Thyroid gland (tissue), 4 donors: ENCODE data around the gene TRAF3IP1. TPM values are rescaled to one million over a fixed set of nuclear protein-coding genes. Genes with fewer than 3 reads are reported as not detected.
"Not testable (repeated sequence)": the region's sequence is repeated elsewhere in the genome, so short reads cannot be mapped to it uniquely, and the experiment has no call there.

Experiments used
- DNase-seq, 2 donors: peaks; one replicate each; pipeline ENCODE4 v3.0.0-alpha.2; 2019
- H3K27ac ChIP-seq, 3 donors: fragments of 200-600 bp; sonication (generic); 1 replicate in 2 of 3; 2 replicates in 1 of 3; pipeline ENCODE4 v1.5.1; 2016 to 2019; ENCODE audit warnings: mild to moderate bottlenecking in 1 of 3, moderate library complexity in 1 of 3
- H3K27me3 ChIP-seq: fragments of 200-600 bp; sonication (generic); one replicate; pipeline ENCODE4 v1.5.1; 2019
- H3K36me3 ChIP-seq, 2 donors: fragments of 200-600 bp; sonication (generic); one replicate each; pipeline ENCODE4 v1.5.1; 2016 to 2019
- H3K4me1 ChIP-seq, 2 donors: fragments of 200-600 bp; sonication (generic); one replicate each; pipeline ENCODE4 v1.5.1; 2017 to 2019
- H3K4me3 ChIP-seq, 3 donors: fragments of 200-600 bp; sonication (generic); replicated peaks in 1 of 3; 1 replicate in 2 of 3; 2 replicates in 1 of 3; pipeline ENCODE4 v1.5.1; 2016; ENCODE audit warnings: mild to moderate bottlenecking in 1 of 3
- H3K9me3 ChIP-seq: fragments of 200-600 bp; sonication (generic); one replicate; pipeline ENCODE4 v1.5.1; 2017
- CTCF ChIP-seq, 6 experiments: fragments of 200-600 bp in 3 of 6; fragments of 450-650 bp in 3 of 6; sonication (generic) in 3 of 6; IDR thresholded peaks; one replicate each; pipeline ENCODE4 v1.5.1; 2016 to 2019; ENCODE audit warnings: antibody characterized with exemption in 6 of 6, mild to moderate bottlenecking in 2 of 6, inconsistent platforms in 1 of 6, moderate library complexity in 1 of 6
- POLR2A ChIP-seq, 2 donors: fragments of 450-650 bp; IDR thresholded peaks; one replicate each; pipeline ENCODE4 v1.6.1; 2017; ENCODE audit warnings: antibody characterized with exemption in 2 of 2, mild to moderate bottlenecking in 2 of 2, moderate library complexity in 1 of 2
- WGBS, 2 donors: methylation state at CpG; one replicate each; pipeline ENCODE4 v1.1.5; 2017; 5-methylcytosine and 5-hydroxymethylcytosine counted together
- intact Hi-C: fragments of 100-400 bp; cut with DNase I; formaldehyde crosslinking; loops from one replicate; pipeline ENCODE4 v1.15.1; 2023
- total RNA-seq, 4 donors: library from RNA; depleted of rRNA; stranded (reverse); fragments of >200 nt; gene quantifications; one replicate each; pipeline ENCODE4 v1.2.3, GENCODE V29; 2016

TRAF3IP1 gene
- total RNA-seq, 4 donors from 2014 or later = 19.5 to 24.7 (median 22.2) TPM

- no peak overlapping the region for H3K27ac ChIP-seq
- H3K9me3 ChIP-seq = no peaks in the 10 kb centered on the region
- H3K4me3 ChIP-seq = no peak overlapping the region
- H3K27me3 ChIP-seq = no peaks in the 10 kb centered on the region
- DNase-seq = no peak
- 95% methylated on average over 12 of the region's 12 CpGs for WGBS, 2 donors
- no peak for TF ChIP-seq POLR2A (IDR thresholded peaks at IDR 0.05)
- TF ChIP-seq CTCF (IDR thresholded peaks at IDR 0.05) = no peak
- intact Hi-C loops = no loop called here
- no peaks in the 10 kb centered on the region for H3K4me1 ChIP-seq
- H3K36me3 ChIP-seq = peaks cover 6 to 24% of the 10 kb centered on the region in 2 donors
Observed at GRCh38 chr2:238326801-238327365, 6.6 kb downstream of the TRAF3IP1 start.

GRCh38 chr2:238327751-238328150, 7.4 kb downstream of the TRAF3IP1 start:
- Histone ChIP-seq H3K27me3 (no peaks in the 10 kb centered on the region), H3K36me3 (peaks cover 6 to 24% of the 10 kb centered on the region in 2 donors), H3K27ac (no peak overlapping the region), H3K4me3 (no peak overlapping the region), H3K4me1 (no peaks in the 10 kb centered on the region), H3K9me3 (no peaks in the 10 kb centered on the region)
- WGBS, 2 donors = 97 to 99% methylated on average over 3 of the region's 3 CpGs
- DNase-seq = no peak
- intact Hi-C loops = no loop called here
- no peak for TF ChIP-seq CTCF (IDR thresholded peaks at IDR 0.05)
- TF ChIP-seq POLR2A (IDR thresholded peaks at IDR 0.05) = no peak

GRCh38 chr2:238330391-238330790, 10.1 kb downstream of the TRAF3IP1 start:
- TF ChIP-seq POLR2A (IDR thresholded peaks at IDR 0.05) (no peak), CTCF (IDR thresholded peaks at IDR 0.05) (no peak)
- no peak for DNase-seq
- Histone ChIP-seq H3K27ac (no peak overlapping the region), H3K9me3 (no peaks in the 10 kb centered on the region), H3K27me3 (no peaks in the 10 kb centered on the region), H3K4me3 (no peak overlapping the region), H3K4me1 (peaks cover 7 to 9% of the 10 kb centered on the region in 2 donors), H3K36me3 (peaks cover 6 to 21% of the 10 kb centered on the region in 2 donors)
- intact Hi-C loops = no loop called here
- 91 to 98% methylated on average over 8 to 9 of the region's 9 CpGs for WGBS, 2 donors

GRCh38 chr2:238331916-238332315, 11.6 kb downstream of the TRAF3IP1 start:
- WGBS, 2 donors = 86 to 96% methylated on average over 5 of the region's 5 CpGs
- Histone ChIP-seq H3K4me1 (peaks cover 22 to 24% of the 10 kb centered on the region in 2 donors), H3K4me3 (no peak overlapping the region), H3K9me3 (no peaks in the 10 kb centered on the region), H3K27me3 (no peaks in the 10 kb centered on the region), H3K27ac (no peak overlapping the region), H3K36me3 (peaks cover 6 to 20% of the 10 kb centered on the region in 2 donors)
- no peak for DNase-seq
- intact Hi-C loops = no loop called here
- TF ChIP-seq POLR2A (IDR thresholded peaks at IDR 0.05) (no peak), CTCF (IDR thresholded peaks at IDR 0.05) (no peak)

GRCh38 chr2:238334885-238335284, 14.6 kb downstream of the TRAF3IP1 start:
- WGBS, 2 donors = 90 to 93% methylated on average over 6 of the region's 6 CpGs
- intact Hi-C loops = no loop called here
- Histone ChIP-seq H3K36me3 (peaks cover 0 to 6% of the 10 kb centered on the region in 2 donors), H3K27ac (peak overlapping the region; percentile 8 to 88 (median 87)), H3K27me3 (no peaks in the 10 kb centered on the region), H3K9me3 (no peaks in the 10 kb centered on the region), H3K4me3 (no peak overlapping the region), H3K4me1 (peaks cover 28 to 32% of the 10 kb centered on the region in 2 donors)
- no peak for DNase-seq
- TF ChIP-seq CTCF (IDR thresholded peaks at IDR 0.05) (no peak), POLR2A (IDR thresholded peaks at IDR 0.05) (no peak)

- DNase-seq = peak; percentile 44 to 55
- 80 to 81% methylated on average over 8 of the region's 8 CpGs for WGBS, 2 donors
- intact Hi-C loops, H3K9me3 ChIP-seq, H3K27me3 ChIP-seq, H3K4me3 ChIP-seq, H3K36me3 ChIP-seq: not testable (repeated sequence)
- H3K4me1 ChIP-seq = peaks cover 28 to 32% of the 10 kb centered on the region in 2 donors
- H3K27ac ChIP-seq = peak overlapping the region; percentile 77 to 88 (median 87)
Observed at GRCh38 chr2:238335591-238335990, 15.3 kb downstream of the TRAF3IP1 start.
